ENCODE results near the gene EXD3. TPM values are rescaled to one million over a fixed set of nuclear protein-coding genes. Genes with fewer than 3 reads are reported as not detected.

The EXD3 gene
- total and polyA plus RNA-seq, 9 of the 15 experiments (the other 6 are each of a cell fraction or from before 2014, with no cell fraction given), result 0.29 to 12.5 (median 3.9) TPM

DNA sequence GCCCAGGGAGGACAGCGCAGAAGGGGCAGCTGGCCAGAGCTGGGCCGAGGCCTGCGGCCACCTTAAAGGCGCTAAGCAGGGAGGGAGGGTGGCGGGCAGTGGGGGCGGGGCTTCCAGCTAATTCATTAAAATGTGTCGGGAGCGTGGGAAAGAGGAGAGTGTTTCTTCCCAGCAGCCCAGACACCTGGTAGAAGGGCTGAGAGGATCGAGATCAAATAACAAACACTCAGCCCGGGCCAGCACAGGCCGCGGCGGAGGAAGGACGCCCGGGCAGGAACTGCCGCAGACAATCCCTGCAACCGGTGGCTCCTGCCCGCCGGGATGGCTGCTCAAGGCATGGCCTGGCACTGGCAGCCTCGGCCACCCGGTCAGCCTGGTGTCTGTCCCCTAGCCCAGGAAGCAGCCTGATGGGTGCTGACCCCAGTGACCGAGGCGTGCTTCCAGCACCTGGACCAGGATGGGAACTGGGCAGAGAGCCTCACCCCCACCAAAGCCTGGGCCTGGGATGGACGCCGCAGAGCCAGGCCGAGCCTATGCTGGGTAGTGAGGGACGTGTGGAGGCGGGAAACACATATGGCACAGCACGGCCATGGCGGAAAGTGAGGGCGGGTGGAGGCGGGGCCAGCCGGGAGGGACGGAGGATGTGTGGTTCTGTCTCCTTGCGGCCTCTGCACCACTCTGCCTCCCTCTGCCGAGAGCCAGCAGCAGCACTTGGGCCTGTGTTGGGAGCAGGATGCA, 117.7 kb downstream of the EXD3 start (continued):
- TF ChIP-seq RAD51 (IDR thresholded peaks at IDR 0.05; ENCODE audit: borderline replicate concordance, low read depth) (no peak), ZNF75A (CRISPR knock-in tag; IDR thresholded peaks at IDR 0.05) (no peak), ZNF12 (CRISPR knock-in tag; IDR thresholded peaks at IDR 0.05) (0 out of 2 replicates have a peak, but pooled peaks have one; percentile 12), STAG1 (CRISPR knock-in tag; IDR thresholded peaks at IDR 0.05; ENCODE audit: borderline replicate concordance) (no peak), MAZ (CRISPR knock-in tag; conservative IDR thresholded peaks at IDR 0.05 in 1 of 2, IDR thresholded peaks at IDR 0.05 in 1 of 2) (peak in 1 of 2 experiments; percentile 11; a peak in 1 of 4 replicates), ZNF232 (CRISPR knock-in tag; IDR thresholded peaks at IDR 0.05) (no peak), NEUROD1 (IDR thresholded peaks at IDR 0.05; ENCODE audit: borderline replicate concordance, low read depth, low read length, partially characterized antibody) (no peak), NFE2L1 (tag; IDR thresholded peaks at IDR 0.05; ENCODE audit: borderline replicate concordance, low read depth) (no peak), ZNF146 (CRISPR knock-in tag; IDR thresholded peaks at IDR 0.05; ENCODE audit: unreplicated experiment) (peak; percentile 7), YY1 (IDR thresholded peaks at IDR 0.05; ENCODE audit: borderline replicate concordance in 1 of 3, control insufficient read depth in 1 of 3, extremely low read depth in 1 of 3, insufficient read depth in 3 of 3, insufficient read length in 1 of 3, insufficient replicate concordance in 2 of 3, low read depth in 1 of 3, low read length in 2 of 3) (peak in 2 of 3 experiments; percentile 38 to 52), EGR1 (conservative IDR thresholded peaks at IDR 0.05) (0 out of 2 replicates have a peak, but pooled peaks have one; percentile 27)
- TF ChIP-seq, protein P1, sequence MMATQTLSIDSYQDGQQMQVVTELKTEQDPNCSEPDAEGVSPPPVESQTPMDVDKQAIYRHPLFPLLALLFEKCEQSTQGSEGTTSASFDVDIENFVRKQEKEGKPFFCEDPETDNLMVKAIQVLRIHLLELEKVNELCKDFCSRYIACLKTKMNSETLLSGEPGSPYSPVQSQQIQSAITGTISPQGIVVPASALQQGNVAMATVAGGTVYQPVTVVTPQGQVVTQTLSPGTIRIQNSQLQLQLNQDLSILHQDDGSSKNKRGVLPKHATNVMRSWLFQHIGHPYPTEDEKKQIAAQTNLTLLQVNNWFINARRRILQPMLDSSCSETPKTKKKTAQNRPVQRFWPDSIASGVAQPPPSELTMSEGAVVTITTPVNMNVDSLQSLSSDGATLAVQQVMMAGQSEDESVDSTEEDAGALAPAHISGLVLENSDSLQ (IDR thresholded peaks at IDR 0.05), result no peak
- TF ChIP-seq, protein P2, sequence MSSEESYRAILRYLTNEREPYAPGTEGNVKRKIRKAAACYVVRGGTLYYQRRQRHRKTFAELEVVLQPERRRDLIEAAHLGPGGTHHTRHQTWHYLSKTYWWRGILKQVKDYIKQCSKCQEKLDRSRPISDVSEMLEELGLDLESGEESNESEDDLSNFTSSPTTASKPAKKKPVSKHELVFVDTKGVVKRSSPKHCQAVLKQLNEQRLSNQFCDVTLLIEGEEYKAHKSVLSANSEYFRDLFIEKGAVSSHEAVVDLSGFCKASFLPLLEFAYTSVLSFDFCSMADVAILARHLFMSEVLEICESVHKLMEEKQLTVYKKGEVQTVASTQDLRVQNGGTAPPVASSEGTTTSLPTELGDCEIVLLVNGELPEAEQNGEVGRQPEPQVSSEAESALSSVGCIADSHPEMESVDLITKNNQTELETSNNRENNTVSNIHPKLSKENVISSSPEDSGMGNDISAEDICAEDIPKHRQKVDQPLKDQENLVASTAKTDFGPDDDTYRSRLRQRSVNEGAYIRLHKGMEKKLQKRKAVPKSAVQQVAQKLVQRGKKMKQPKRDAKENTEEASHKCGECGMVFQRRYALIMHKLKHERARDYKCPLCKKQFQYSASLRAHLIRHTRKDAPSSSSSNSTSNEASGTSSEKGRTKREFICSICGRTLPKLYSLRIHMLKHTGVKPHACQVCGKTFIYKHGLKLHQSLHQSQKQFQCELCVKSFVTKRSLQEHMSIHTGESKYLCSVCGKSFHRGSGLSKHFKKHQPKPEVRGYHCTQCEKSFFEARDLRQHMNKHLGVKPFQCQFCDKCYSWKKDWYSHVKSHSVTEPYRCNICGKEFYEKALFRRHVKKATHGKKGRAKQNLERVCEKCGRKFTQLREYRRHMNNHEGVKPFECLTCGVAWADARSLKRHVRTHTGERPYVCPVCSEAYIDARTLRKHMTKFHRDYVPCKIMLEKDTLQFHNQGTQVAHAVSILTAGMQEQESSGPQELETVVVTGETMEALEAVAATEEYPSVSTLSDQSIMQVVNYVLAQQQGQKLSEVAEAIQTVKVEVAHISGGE (CRISPR knock-in tag; IDR thresholded peaks at IDR 0.05), result 0 out of 6 replicates have a peak, but pooled peaks of 1 of the 3 experiments have one; percentile 38
- TF ChIP-seq, protein P3, sequence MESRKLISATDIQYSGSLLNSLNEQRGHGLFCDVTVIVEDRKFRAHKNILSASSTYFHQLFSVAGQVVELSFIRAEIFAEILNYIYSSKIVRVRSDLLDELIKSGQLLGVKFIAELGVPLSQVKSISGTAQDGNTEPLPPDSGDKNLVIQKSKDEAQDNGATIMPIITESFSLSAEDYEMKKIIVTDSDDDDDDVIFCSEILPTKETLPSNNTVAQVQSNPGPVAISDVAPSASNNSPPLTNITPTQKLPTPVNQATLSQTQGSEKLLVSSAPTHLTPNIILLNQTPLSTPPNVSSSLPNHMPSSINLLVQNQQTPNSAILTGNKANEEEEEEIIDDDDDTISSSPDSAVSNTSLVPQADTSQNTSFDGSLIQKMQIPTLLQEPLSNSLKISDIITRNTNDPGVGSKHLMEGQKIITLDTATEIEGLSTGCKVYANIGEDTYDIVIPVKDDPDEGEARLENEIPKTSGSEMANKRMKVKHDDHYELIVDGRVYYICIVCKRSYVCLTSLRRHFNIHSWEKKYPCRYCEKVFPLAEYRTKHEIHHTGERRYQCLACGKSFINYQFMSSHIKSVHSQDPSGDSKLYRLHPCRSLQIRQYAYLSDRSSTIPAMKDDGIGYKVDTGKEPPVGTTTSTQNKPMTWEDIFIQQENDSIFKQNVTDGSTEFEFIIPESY (CRISPR knock-in tag; IDR thresholded peaks at IDR 0.05), result peak; percentile 99
